ENCODE results near the gene TMEM87B.

DNA sequence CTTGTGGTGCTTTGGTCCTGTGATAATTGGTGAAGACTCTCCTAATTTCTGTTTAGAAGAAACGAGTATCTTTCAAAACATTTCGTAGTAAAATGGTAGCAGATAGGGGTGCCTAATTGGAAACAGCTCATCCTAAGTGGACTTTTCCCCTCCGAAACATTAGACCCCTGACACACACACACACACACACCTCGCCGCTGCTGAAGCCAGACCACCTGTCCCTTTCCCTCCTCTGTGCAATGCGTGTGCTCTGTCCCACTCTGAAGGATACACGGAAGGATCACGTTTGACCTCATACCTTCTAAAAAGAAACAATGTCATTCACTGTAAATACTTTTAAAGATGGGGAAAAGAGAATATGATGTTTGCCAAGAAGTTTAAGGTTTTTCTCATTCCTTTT lies 36.2 kb upstream of the TMEM87B start:
- TF ChIP-seq, protein P1, sequence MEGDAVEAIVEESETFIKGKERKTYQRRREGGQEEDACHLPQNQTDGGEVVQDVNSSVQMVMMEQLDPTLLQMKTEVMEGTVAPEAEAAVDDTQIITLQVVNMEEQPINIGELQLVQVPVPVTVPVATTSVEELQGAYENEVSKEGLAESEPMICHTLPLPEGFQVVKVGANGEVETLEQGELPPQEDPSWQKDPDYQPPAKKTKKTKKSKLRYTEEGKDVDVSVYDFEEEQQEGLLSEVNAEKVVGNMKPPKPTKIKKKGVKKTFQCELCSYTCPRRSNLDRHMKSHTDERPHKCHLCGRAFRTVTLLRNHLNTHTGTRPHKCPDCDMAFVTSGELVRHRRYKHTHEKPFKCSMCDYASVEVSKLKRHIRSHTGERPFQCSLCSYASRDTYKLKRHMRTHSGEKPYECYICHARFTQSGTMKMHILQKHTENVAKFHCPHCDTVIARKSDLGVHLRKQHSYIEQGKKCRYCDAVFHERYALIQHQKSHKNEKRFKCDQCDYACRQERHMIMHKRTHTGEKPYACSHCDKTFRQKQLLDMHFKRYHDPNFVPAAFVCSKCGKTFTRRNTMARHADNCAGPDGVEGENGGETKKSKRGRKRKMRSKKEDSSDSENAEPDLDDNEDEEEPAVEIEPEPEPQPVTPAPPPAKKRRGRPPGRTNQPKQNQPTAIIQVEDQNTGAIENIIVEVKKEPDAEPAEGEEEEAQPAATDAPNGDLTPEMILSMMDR (IDR thresholded peaks at IDR 0.05; ENCODE audit: low read length), result no peak
- TF ChIP-seq EZH2 (optimal IDR thresholded peaks at IDR 0.05; ENCODE audit: low read depth, low read length), result no peak

Data from MM.1S (cell line).